ENCODE results near the gene CTDP1.

The CTDP1 gene

GRCh38 chr18:79760348-79760747, 80.7 kb downstream of the CTDP1 start:
- Histone ChIP-seq H3K4me2 (ENCODE audit: low read depth, low read length) (no peak overlapping the region), H4K20me1 (ENCODE audit: insufficient read depth, low read length) (no peaks in the 10 kb centered on the region), H3K27ac (ENCODE audit: low read length) (no peak overlapping the region), H3K9me3 (replicated peaks; ENCODE audit: insufficient read depth, low read length) (no peaks in the 10 kb centered on the region), H2AFZ (ENCODE audit: low read length) (no peak overlapping the region), H3K36me3 (replicated peaks; ENCODE audit: insufficient read depth, low read length) (no peaks in the 10 kb centered on the region), H3K79me2 (ENCODE audit: low read length) (no peaks in the 10 kb centered on the region), H3F3A (ENCODE audit: insufficient read depth, low read length) (no peaks in the 10 kb centered on the region), H3K4me1 (ENCODE audit: low read length) (no peaks in the 10 kb centered on the region), H3K4me3 (ENCODE audit: low read length) (no peak overlapping the region), H3K27me3 (replicated peaks; ENCODE audit: insufficient read depth, low read length) (no peaks in the 10 kb centered on the region), H3K9ac (ENCODE audit: low read length) (no peak overlapping the region), H3K9me2 (replicated peaks; ENCODE audit: insufficient read depth, low read length) (no peaks in the 10 kb centered on the region)
- no peak for DNase-seq
- no peak for TF ChIP-seq EZH2phosphoT487 (IDR thresholded peaks at IDR 0.05; ENCODE audit: low read length)
- TF ChIP-seq CTCF (IDR thresholded peaks at IDR 0.05; ENCODE audit: low read length), result no peak
- no peak for TF ChIP-seq EZH2 (optimal IDR thresholded peaks at IDR 0.05; ENCODE audit: low read depth, low read length)

- Histone ChIP-seq H3K79me2 (ENCODE audit: low read length) (no peaks in the 10 kb centered on the region), H3K9me2 (replicated peaks; ENCODE audit: insufficient read depth, low read length) (no peaks in the 10 kb centered on the region), H3K4me2 (ENCODE audit: low read depth, low read length) (no peak overlapping the region), H3K27ac (ENCODE audit: low read length) (no peak overlapping the region), H3K27me3 (replicated peaks; ENCODE audit: insufficient read depth, low read length) (no peaks in the 10 kb centered on the region), H4K20me1 (ENCODE audit: insufficient read depth, low read length) (no peaks in the 10 kb centered on the region), H2AFZ (ENCODE audit: low read length) (no peak overlapping the region), H3K36me3 (replicated peaks; ENCODE audit: insufficient read depth, low read length) (no peaks in the 10 kb centered on the region), H3K9me3 (replicated peaks; ENCODE audit: insufficient read depth, low read length) (no peaks in the 10 kb centered on the region), H3F3A (ENCODE audit: insufficient read depth, low read length) (no peaks in the 10 kb centered on the region), H3K9ac (ENCODE audit: low read length) (no peak overlapping the region), H3K4me1 (ENCODE audit: low read length) (no peaks in the 10 kb centered on the region), H3K4me3 (ENCODE audit: low read length) (no peak overlapping the region)
- DNase-seq, result no peak
- TF ChIP-seq EZH2 (optimal IDR thresholded peaks at IDR 0.05; ENCODE audit: low read depth, low read length), result no peak
- TF ChIP-seq CTCF (IDR thresholded peaks at IDR 0.05; ENCODE audit: low read length), result no peak
- no peak for TF ChIP-seq EZH2phosphoT487 (IDR thresholded peaks at IDR 0.05; ENCODE audit: low read length)
These were observed 81.3 kb downstream of the CTDP1 start for GRCh38 chr18:79760881-79761280.

- Histone ChIP-seq H3K36me3 (replicated peaks; ENCODE audit: insufficient read depth, low read length) (no peaks in the 10 kb centered on the region), H3K27me3 (replicated peaks; ENCODE audit: insufficient read depth, low read length) (0 out of 2 replicates have a peak, but pooled peaks cover 5% of the 10 kb centered on the region), H3K27ac (ENCODE audit: low read length) (no peak overlapping the region), H3K9ac (ENCODE audit: low read length) (no peak overlapping the region), H3K9me3 (replicated peaks; ENCODE audit: insufficient read depth, low read length) (no peaks in the 10 kb centered on the region), H3K4me2 (ENCODE audit: low read depth, low read length) (no peak overlapping the region), H3K79me2 (ENCODE audit: low read length) (no peaks in the 10 kb centered on the region), H3K9me2 (replicated peaks; ENCODE audit: insufficient read depth, low read length) (no peaks in the 10 kb centered on the region), H3K4me3 (ENCODE audit: low read length) (no peak overlapping the region), H2AFZ (ENCODE audit: low read length) (no peak overlapping the region), H4K20me1 (ENCODE audit: insufficient read depth, low read length) (no peaks in the 10 kb centered on the region), H3F3A (ENCODE audit: insufficient read depth, low read length) (no peaks in the 10 kb centered on the region), H3K4me1 (ENCODE audit: low read length) (no peaks in the 10 kb centered on the region)
- TF ChIP-seq EZH2phosphoT487 (IDR thresholded peaks at IDR 0.05; ENCODE audit: low read length) (no peak), CTCF (IDR thresholded peaks at IDR 0.05; ENCODE audit: low read length) (no peak), EZH2 (optimal IDR thresholded peaks at IDR 0.05; ENCODE audit: low read depth, low read length) (no peak)
- no peak for DNase-seq
These were observed 83.8 kb downstream of the CTDP1 start for GRCh38 chr18:79763407-79763806.

All from MM.1S (cell line).